ENCODE measurements around the gene PPFIA2.

GRCh38 chr12:81333812-81334211, 425.3 kb downstream of the PPFIA2 start:
- TF ChIP-seq POLR2A (IDR thresholded peaks at IDR 0.05) = no peak
- no peak for TF ChIP-seq CTCF (IDR thresholded peaks at IDR 0.05)
